ENCODE results near the gene PIWIL1.

PIWIL1 gene

DNA sequence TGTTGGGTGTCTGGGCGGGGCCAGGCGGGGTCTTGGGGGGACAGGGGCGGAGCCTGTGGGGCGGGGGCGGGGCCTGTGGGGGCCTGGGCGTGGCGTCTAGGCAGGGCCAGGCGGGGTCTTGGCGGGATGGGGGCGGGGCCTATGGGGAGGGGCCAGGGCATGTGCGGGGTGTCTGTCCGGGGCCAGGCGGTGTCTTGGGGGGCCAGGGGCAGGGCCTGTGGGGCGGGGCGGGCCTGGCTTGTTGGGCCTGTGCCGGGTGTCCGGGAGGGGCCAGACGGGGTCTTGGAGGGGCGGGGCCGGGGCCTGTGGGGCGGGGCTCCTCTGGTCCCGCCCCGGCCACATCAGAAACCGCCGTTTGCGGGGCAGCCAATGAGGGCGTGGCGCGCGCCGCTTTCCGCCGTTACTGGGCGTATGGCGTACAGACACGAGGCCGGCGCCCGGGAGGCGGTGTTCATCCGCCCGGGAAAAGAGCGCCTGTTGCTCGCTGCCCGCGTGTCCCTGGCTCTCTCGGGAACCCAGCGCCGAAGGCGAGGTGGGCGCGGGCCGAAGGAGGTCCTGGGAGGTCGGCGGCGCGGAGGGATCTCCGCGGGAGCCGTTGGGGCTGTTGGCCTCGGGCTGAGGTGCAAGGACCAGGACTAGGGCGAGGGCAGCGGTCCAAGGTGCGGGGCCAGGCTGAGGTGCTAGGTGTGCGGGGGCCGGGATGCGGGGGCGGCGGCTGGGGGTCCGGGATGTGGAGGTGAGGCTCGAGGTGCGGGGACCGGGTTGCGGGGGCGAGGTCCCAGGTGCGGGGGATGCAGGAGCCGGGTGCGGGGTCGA, at the start of gene PIWIL1:
TSS of gene PIWIL1 (plus strand) at position 400 of the 816 bp plus-strand sequence. CDS start 4,705 bp downstream, outside the sequence.
- no peak for DNase-seq (ENCODE audit: low read depth, low spot score)

- DNase-seq (ENCODE audit: low read depth, low spot score): no peak
Measured at GRCh38 chr12:130288206-130288605, 49.5 kb upstream of the PIWIL1 start.

GRCh38 chr12:130288691-130289090, 49.0 kb upstream of the PIWIL1 start:
- no peak for DNase-seq (ENCODE audit: low read depth, low spot score)

DNA sequence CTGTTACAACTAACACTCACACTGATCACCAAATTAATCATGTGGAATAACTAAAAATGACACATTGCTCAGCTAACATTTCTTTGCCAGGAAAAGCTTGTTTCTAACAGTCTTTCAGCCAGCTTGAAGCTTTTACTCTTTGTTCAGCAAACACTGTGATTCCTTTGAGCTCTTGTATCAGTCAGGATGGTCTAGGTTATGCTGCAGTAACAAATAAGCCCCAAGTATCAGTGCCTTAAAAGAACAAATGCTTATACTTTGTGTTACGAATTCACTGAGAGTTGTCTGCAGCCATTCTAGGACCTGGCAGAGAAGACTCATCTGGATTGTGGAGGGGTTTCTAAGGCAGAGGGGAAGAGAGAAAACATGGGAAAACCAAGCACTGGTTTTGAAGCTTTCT, 47.6 kb upstream of the PIWIL1 start:
- no peak for DNase-seq (ENCODE audit: low read depth, low spot score)

GRCh38 chr12:130298322-130299021, 39.2 kb upstream of the PIWIL1 start:
- DNase-seq (ENCODE audit: low read depth, low spot score): no peak

- no peak for DNase-seq (ENCODE audit: low read depth, low spot score)
Measured at GRCh38 chr12:130299574-130299973, 38.1 kb upstream of the PIWIL1 start.

- no peak for DNase-seq (ENCODE audit: low read depth, low spot score)
Measured at GRCh38 chr12:130300090-130300489, 37.6 kb upstream of the PIWIL1 start.

GRCh38 chr12:130300737-130301535, 36.8 kb upstream of the PIWIL1 start:
- no peak for DNase-seq (ENCODE audit: low read depth, low spot score)

- no peak for DNase-seq (ENCODE audit: low read depth, low spot score)
Measured at GRCh38 chr12:130301559-130301958, 36.1 kb upstream of the PIWIL1 start.

GRCh38 chr12:130303781-130304180, 33.9 kb upstream of the PIWIL1 start:
- DNase-seq (ENCODE audit: low read depth, low spot score): no peak

DNA sequence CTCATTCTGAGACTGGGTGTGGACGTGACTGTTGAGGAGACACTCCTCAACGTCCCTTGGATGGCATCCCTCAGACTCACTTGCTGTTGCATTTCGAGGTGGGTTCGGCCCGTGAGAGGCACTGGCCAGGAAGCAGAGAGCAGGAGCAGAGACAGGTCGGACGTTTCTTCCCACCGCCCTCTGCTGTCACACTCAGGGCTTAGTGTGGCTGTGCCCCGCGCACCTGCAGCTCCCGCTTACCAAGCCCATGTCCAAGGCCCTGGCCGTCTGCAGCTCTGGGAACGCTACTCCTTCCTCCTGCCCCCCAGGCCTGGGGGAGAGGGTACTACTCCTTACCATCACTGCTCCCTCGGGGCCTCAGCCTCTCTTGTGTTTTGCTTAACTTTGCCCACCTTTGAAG, 29.8 kb upstream of the PIWIL1 start:
- no peak for DNase-seq (ENCODE audit: low read depth, low spot score)

- no peak for DNase-seq (ENCODE audit: low read depth, low spot score)
Measured at GRCh38 chr12:130308393-130308792, 29.3 kb upstream of the PIWIL1 start.

GRCh38 chr12:130316251-130316650, 21.4 kb upstream of the PIWIL1 start:
- no peak for DNase-seq (ENCODE audit: low read depth, low spot score)

DNA sequence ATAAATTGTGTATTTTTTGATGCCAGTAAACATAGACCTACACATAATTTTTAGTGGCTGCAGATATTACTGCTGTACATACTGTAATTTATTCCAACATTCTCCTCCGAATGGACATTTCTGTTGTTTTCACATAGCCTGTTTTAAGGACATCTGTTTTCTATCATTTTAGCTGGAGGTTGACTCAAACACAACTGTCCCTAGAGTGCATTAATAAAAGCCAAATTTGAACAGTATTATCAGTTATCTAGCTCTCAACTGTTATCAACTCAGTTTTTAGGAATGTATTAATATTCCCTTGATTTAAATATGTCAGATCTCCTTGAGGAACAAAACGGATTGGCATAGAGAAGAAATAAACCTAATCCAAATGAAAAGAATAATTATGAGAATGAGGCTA, 17.2 kb upstream of the PIWIL1 start:
- DNase-seq (ENCODE audit: low read depth, low spot score): no peak

- no peak for DNase-seq (ENCODE audit: low read depth, low spot score)
Measured at GRCh38 chr12:130322263-130322662, 15.4 kb upstream of the PIWIL1 start.

- DNase-seq (ENCODE audit: low read depth, low spot score): no peak
Measured at GRCh38 chr12:130330685-130331084, 7.0 kb upstream of the PIWIL1 start.

- DNase-seq (ENCODE audit: low read depth, low spot score): no peak
Measured at GRCh38 chr12:130331146-130331545, 6.5 kb upstream of the PIWIL1 start.

GRCh38 chr12:130333341-130333740, 4.3 kb upstream of the PIWIL1 start:
- DNase-seq (ENCODE audit: low read depth, low spot score): no peak

DNA sequence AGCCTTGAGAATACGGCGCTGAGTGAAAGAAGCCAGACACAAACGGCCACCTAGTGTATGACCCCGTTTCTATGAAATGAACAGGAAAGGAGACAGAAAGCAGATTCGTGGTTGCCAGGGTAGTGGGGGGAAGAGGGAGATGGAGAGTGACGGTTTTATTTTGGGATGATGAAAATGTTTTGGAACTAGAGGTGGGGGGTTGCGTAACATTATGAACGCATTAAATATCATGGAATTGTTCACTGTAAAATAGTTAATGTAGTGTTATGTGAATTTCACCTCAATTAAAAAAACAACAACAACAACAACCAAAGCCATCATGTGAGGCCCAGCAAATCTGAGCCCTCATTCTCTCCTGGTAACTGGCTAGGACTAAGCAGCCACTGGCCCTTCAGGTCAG, 3.3 kb upstream of the PIWIL1 start:
- no peak for DNase-seq (ENCODE audit: low read depth, low spot score)

GRCh38 chr12:130334937-130335336, 2.8 kb upstream of the PIWIL1 start:
- DNase-seq (ENCODE audit: low read depth, low spot score): no peak

GRCh38 chr12:130335517-130336392, 1.9 kb upstream of the PIWIL1 start:
- peak; percentile 72 for DNase-seq (ENCODE audit: low read depth, low spot score)
